H9 (cell line): ENCODE data around the gene CSNK1A1L. TPM values are rescaled to one million over a fixed set of nuclear protein-coding genes. Genes with fewer than 3 reads are reported as not detected.

Source experiments
- DNase-seq: peaks from one replicate; pipeline ENCODE4 v3.0.0-alpha.2; 2017
- H2AFZ ChIP-seq: one replicate; pipeline ENCODE4 v1.6.1; 2013; ENCODE audit warnings: mild to moderate bottlenecking, low read length, control low read depth, moderate library complexity
- H2AK5ac ChIP-seq: 2 replicates; pipeline ENCODE4 v1.6.1; 2013; ENCODE audit warnings: low read length, control low read depth, mixed read lengths; ENCODE audit not compliant: insufficient read length
- H2BK120ac ChIP-seq: one replicate; pipeline ENCODE4 v1.6.1; 2013; ENCODE audit warnings: low read depth, mild to moderate bottlenecking, low read length, control low read depth, inconsistent platforms; ENCODE audit not compliant: poor library complexity, severe bottlenecking
- H2BK12ac ChIP-seq: 2 replicates; pipeline ENCODE4 v1.6.1; 2013; ENCODE audit warnings: low read length, control low read depth, mixed read lengths, low read depth; ENCODE audit not compliant: insufficient read length
- H2BK15ac ChIP-seq: 2 replicates; pipeline ENCODE4 v1.6.1; 2013; ENCODE audit warnings: low read depth, low read length, control low read depth
- H2BK20ac ChIP-seq: one replicate; pipeline ENCODE4 v1.6.1; 2013; ENCODE audit warnings: low read depth, mild to moderate bottlenecking, low read length, control low read depth, inconsistent platforms; ENCODE audit not compliant: poor library complexity, severe bottlenecking
- H2BK5ac ChIP-seq: 2 replicates; pipeline ENCODE4 v1.6.1; 2013; ENCODE audit warnings: low read length, control low read depth, mixed read lengths; ENCODE audit not compliant: insufficient read length
- H3K14ac ChIP-seq: 2 replicates; pipeline ENCODE4 v1.6.1; 2013; ENCODE audit warnings: low read length, control low read depth; ENCODE audit not compliant: insufficient read depth
- H3K18ac ChIP-seq: 2 replicates; pipeline ENCODE4 v1.6.1; 2013; ENCODE audit warnings: low read depth, mild to moderate bottlenecking, mixed read lengths, low read length, control low read depth; ENCODE audit not compliant: insufficient read length
- H3K23ac ChIP-seq: 2 replicates; pipeline ENCODE4 v1.6.1; 2013; ENCODE audit warnings: low read length, control low read depth, mixed read lengths, low read depth; ENCODE audit not compliant: insufficient read length
- H3K23me2 ChIP-seq: 2 replicates; pipeline ENCODE4 v1.6.1; 2013; ENCODE audit warnings: low read depth, mild to moderate bottlenecking, mixed read lengths, low read length, control low read depth; ENCODE audit not compliant: insufficient read length, poor library complexity, severe bottlenecking
- H3K27ac ChIP-seq: 2 replicates; pipeline ENCODE4 v1.5.1; 2013; ENCODE audit warnings: low read length, control low read depth, mixed read lengths, low read depth; ENCODE audit not compliant: insufficient read length
- H3K27me3 ChIP-seq: 2 replicates; pipeline ENCODE4 v1.6.1; 2013; ENCODE audit warnings: low read length, control low read depth, inconsistent platforms; ENCODE audit not compliant: insufficient read depth
- H3K4ac ChIP-seq: 2 replicates; pipeline ENCODE4 v1.6.1; 2013; ENCODE audit warnings: low read depth, mild to moderate bottlenecking, control low read depth, inconsistent platforms, low read length, moderate library complexity
- H3K4me1 ChIP-seq: 2 replicates; pipeline ENCODE4 v1.6.1; 2013; ENCODE audit warnings: low read length, control low read depth, inconsistent platforms; ENCODE audit not compliant: insufficient read depth
- H3K4me2 ChIP-seq: 2 replicates; pipeline ENCODE4 v1.6.1; 2013; ENCODE audit warnings: low read length, control low read depth, mixed read lengths; ENCODE audit not compliant: insufficient read length, insufficient read depth
- H3K56ac ChIP-seq: 2 replicates; pipeline ENCODE4 v1.6.1; 2013; ENCODE audit warnings: low read depth, mild to moderate bottlenecking, mixed read lengths, low read length, control low read depth; ENCODE audit not compliant: insufficient read length
- H3K79me1 ChIP-seq: 2 replicates; pipeline ENCODE4 v1.6.1; 2013; ENCODE audit warnings: low read depth, mild to moderate bottlenecking, moderate library complexity, low read length, control low read depth, inconsistent platforms; ENCODE audit not compliant: insufficient read depth, poor library complexity, severe bottlenecking
- H3K79me2 ChIP-seq: 2 replicates; pipeline ENCODE4 v1.6.1; 2013; ENCODE audit warnings: low read length, control low read depth, inconsistent platforms; ENCODE audit not compliant: insufficient read depth
- H3K9ac ChIP-seq: 2 replicates; pipeline ENCODE4 v1.6.1; 2013; ENCODE audit warnings: low read length, control low read depth, mixed read lengths; ENCODE audit not compliant: insufficient read length; ENCODE audit errors: extremely low read depth
- H3K9me3 ChIP-seq: one replicate; pipeline ENCODE4 v1.6.1; 2013; ENCODE audit warnings: low read depth, low read length, inconsistent platforms; ENCODE audit not compliant: control insufficient read depth
- H3T11ph ChIP-seq: one replicate; pipeline ENCODE4 v1.6.1; 2013; ENCODE audit warnings: mild to moderate bottlenecking, low read length, control low read depth, inconsistent platforms
- H4K20me1 ChIP-seq: one replicate; pipeline ENCODE4 v1.6.1; 2013; ENCODE audit not compliant: control insufficient read depth, insufficient read length, insufficient read depth
- H4K5ac ChIP-seq: 2 replicates; pipeline ENCODE4 v1.6.1; 2013; ENCODE audit warnings: low read depth, mild to moderate bottlenecking, mixed read lengths, low read length, control low read depth; ENCODE audit not compliant: insufficient read length
- H4K8ac ChIP-seq: replicated peaks from 2 replicates; pipeline ENCODE4 v1.6.1; 2013; ENCODE audit warnings: low read length, control low read depth, mixed read lengths, low read depth; ENCODE audit not compliant: insufficient read length
- H4K91ac ChIP-seq: 2 replicates; pipeline ENCODE4 v1.6.1; 2013; ENCODE audit warnings: low read depth, mild to moderate bottlenecking, moderate library complexity, mixed read lengths, low read length, control low read depth; ENCODE audit not compliant: insufficient read length
- H3K27ac Mint-ChIP-seq, 3 experiments: 2 replicates in 2 of 3; 3 replicates in 1 of 3; pipeline ENCODE4 v1.8.0; 2020 to 2021; ENCODE audit warnings: mixed read lengths in 3 of 3, mild to moderate bottlenecking in 1 of 3, moderate library complexity in 1 of 3
- H3K27me3 Mint-ChIP-seq: 2 replicates; pipeline ENCODE4 v1.8.0; 2021; ENCODE audit warnings: low read depth, mild to moderate bottlenecking, moderate library complexity, mixed read lengths
- H3K36me3 Mint-ChIP-seq, 3 experiments: 2 replicates in 2 of 3; 3 replicates in 1 of 3; pipeline ENCODE4 v1.8.0; 2020 to 2021; ENCODE audit warnings: low read depth in 3 of 3, mixed read lengths in 3 of 3; ENCODE audit not compliant: insufficient read depth in 1 of 3
- H3K4me1 Mint-ChIP-seq, 2 experiments: 2 replicates each; pipeline ENCODE4 v1.8.0; 2020; ENCODE audit warnings: mixed read lengths in 2 of 2
- H3K4me3 Mint-ChIP-seq, 2 experiments: 2 replicates in 1 of 2; 3 replicates in 1 of 2; pipeline ENCODE4 v1.8.0; 2020 to 2021; ENCODE audit warnings: mild to moderate bottlenecking in 2 of 2, mixed read lengths in 2 of 2, moderate library complexity in 1 of 2
- H3K9me3 Mint-ChIP-seq, 2 experiments: 2 replicates in 1 of 2; 3 replicates in 1 of 2; pipeline ENCODE4 v1.8.0; 2020; ENCODE audit warnings: mild to moderate bottlenecking in 2 of 2, mixed read lengths in 2 of 2, moderate library complexity in 1 of 2
- CTCF ChIP-seq: fragments of 200-600 bp; sonication (generic); conservative IDR thresholded peaks from 3 replicates; pipeline ENCODE4 v1.8.0; 2021; ENCODE audit warnings: antibody characterized with exemption, mild to moderate bottlenecking
- whole genome bisulfite sequencing: extraction: QIAGEN DNeasy Blood & Tissue Kit; methylation state at CpG from one replicate; pipeline ENCODE4 v1.1.7; 2013; ENCODE audit warnings: missing lambda C conversion rate, low lambda C conversion rate, mixed read lengths; ENCODE audit not compliant: insufficient read length; ENCODE audit errors: extremely low coverage; 5-methylcytosine and 5-hydroxymethylcytosine counted together
- total RNA-seq: library from RNA; stranded (reverse); gene quantifications from 2 replicates; pipeline ENCODE4 v1.2.1, GENCODE V29; 2021

The CSNK1A1L gene
- total RNA-seq, 1 experiment from 2014 or later = not detected

- no peaks in the 10 kb centered on the region for H3K36me3 Mint-ChIP-seq
- no peak overlapping the region for H2BK120ac ChIP-seq
- no peaks in the 10 kb centered on the region for H3K27me3 Mint-ChIP-seq
- no peaks in the 10 kb centered on the region for H3K27me3 ChIP-seq
- no peak overlapping the region for H3K4me3 Mint-ChIP-seq
- H3K56ac ChIP-seq = no peak overlapping the region
- H3K23ac ChIP-seq = no peak overlapping the region
- no peak for DNase-seq
- H3K4me1 Mint-ChIP-seq = no peaks in the 10 kb centered on the region
- no peak overlapping the region for H2AK5ac ChIP-seq
- H3K23me2 ChIP-seq = no peaks in the 10 kb centered on the region
- no peak for TF ChIP-seq CTCF
- no CpG with 5 or more reads among the region's 1 CpG for WGBS
- no peak overlapping the region for H3T11ph ChIP-seq
- H4K5ac ChIP-seq = no peak overlapping the region
- H3K14ac ChIP-seq = no peak overlapping the region
- no peaks in the 10 kb centered on the region for H3K79me2 ChIP-seq
- H3K4me2 ChIP-seq = no peak overlapping the region
- H4K20me1 ChIP-seq = no peaks in the 10 kb centered on the region
- no peaks in the 10 kb centered on the region for H3K9me3 Mint-ChIP-seq
- no peak overlapping the region for H3K27ac Mint-ChIP-seq
- no peak overlapping the region for H3K18ac ChIP-seq
- H2BK12ac ChIP-seq = no peak overlapping the region
- H2BK15ac ChIP-seq = no peak overlapping the region
- H3K4me1 ChIP-seq = no peaks in the 10 kb centered on the region
- no peak overlapping the region for H4K91ac ChIP-seq
- no peak overlapping the region for H4K8ac ChIP-seq
- no peak overlapping the region for H3K27ac ChIP-seq
- no peak overlapping the region for H2BK20ac ChIP-seq
- H3K9ac ChIP-seq = no peak overlapping the region
- H2AFZ ChIP-seq = no peak overlapping the region
- no peaks in the 10 kb centered on the region for H3K79me1 ChIP-seq
- H3K9me3 ChIP-seq = no peaks in the 10 kb centered on the region
- H3K4ac ChIP-seq = no peak overlapping the region
- no peak overlapping the region for H2BK5ac ChIP-seq
These were observed 17.9 kb upstream of the CSNK1A1L start for GRCh38 chr13:37123337-37123736.
